Left renal pelvis (tissue), 4 donors: ENCODE data around the gene IFNL4. TPM values are rescaled to one million over a fixed set of nuclear protein-coding genes. Genes with fewer than 3 reads are reported as not detected.
"Not testable (repeated sequence)": the region's sequence is repeated elsewhere in the genome, so short reads cannot be mapped to it uniquely, and the experiment has no call there.

Experiments
- DNase-seq, 4 donors: peaks; one replicate each; pipeline ENCODE4 v3.0.0-alpha.2; 2013; ENCODE audit warnings: low read depth in 4 of 4, low spot score in 3 of 4
- polyA plus RNA-seq, 4 donors: library from polyadenylated mRNA; unstranded; fragments of 120-200 nt; gene quantifications; one replicate each; pipeline ENCODE4 v1.2.1, GENCODE V29; 2013; ENCODE audit not compliant: insufficient read length in 4 of 4

IFNL4 gene
- polyA plus RNA-seq, 4 donors: 0.34 TPM; not detected in 3

- no peak for DNase-seq
Measured at GRCh38 chr19:39230096-39230764, 18.4 kb downstream of the IFNL4 start.

- DNase-seq: no peak
Measured at GRCh38 chr19:39224910-39225309, 23.7 kb downstream of the IFNL4 start.

GRCh38 chr19:39223703-39224279 is 24.9 kb downstream of the IFNL4 start:
- DNase-seq: no peak

GRCh38 chr19:39219108-39219507 is 29.5 kb downstream of the IFNL4 start:
- not testable (repeated sequence) for DNase-seq

GRCh38 chr19:39218230-39219007 is 30.2 kb downstream of the IFNL4 start:
- DNase-seq: no peak

GRCh38 chr19:39217094-39217493 is 31.6 kb downstream of the IFNL4 start:
- DNase-seq: no peak

GRCh38 chr19:39215323-39215722 is 33.3 kb downstream of the IFNL4 start:
- DNase-seq: not testable (repeated sequence)

GRCh38 chr19:39212375-39212742 is 36.3 kb downstream of the IFNL4 start:
- no peak for DNase-seq

- no peak for DNase-seq
Measured at GRCh38 chr19:39211731-39212374, 36.8 kb downstream of the IFNL4 start.

GRCh38 chr19:39209196-39209595 is 39.5 kb downstream of the IFNL4 start:
- DNase-seq: no peak

GRCh38 chr19:39208175-39208795 is 40.4 kb downstream of the IFNL4 start:
- no peak for DNase-seq

GRCh38 chr19:39207293-39207836 is 41.3 kb downstream of the IFNL4 start:
- DNase-seq: no peak

GRCh38 chr19:39206122-39206521 is 42.5 kb downstream of the IFNL4 start:
- DNase-seq: no peak

- no peak for DNase-seq
Measured at GRCh38 chr19:39205449-39205764, 43.2 kb downstream of the IFNL4 start.

- no peak for DNase-seq
Measured at GRCh38 chr19:39203372-39204341, 45.0 kb downstream of the IFNL4 start, which contains the start of gene SYCN. Gene SYCN, minus strand, starts transcription at chr19:39204263. Its CDS starts 9 bp downstream, at chr19:39204254.

- no peak for DNase-seq
Measured at GRCh38 chr19:39202998-39203355, 45.7 kb downstream of the IFNL4 start.

GRCh38 chr19:39200803-39201115 is 47.9 kb downstream of the IFNL4 start:
- no peak for DNase-seq

- DNase-seq: no peak
Measured at GRCh38 chr19:39200066-39200802, 48.4 kb downstream of the IFNL4 start.

- peak in 3 of 4 donors; percentile 41 to 72 (median 57) for DNase-seq
Measured at GRCh38 chr19:39199025-39199424, 49.6 kb downstream of the IFNL4 start.
